Stomach (tissue), 9 donors: ENCODE results near the gene RGMA. TPM values are rescaled to one million over a fixed set of nuclear protein-coding genes. Genes with fewer than 3 reads are reported as not detected.

Source experiments
- DNase-seq, 2 donors: peaks; one replicate each; pipeline versions ENCODE4 v3.0.0 to v3.0.0-alpha.2; 2013 to 2019
- H3K27ac ChIP-seq, 5 donors: fragments of 200-600 bp in 4 of 5; sonication (generic) in 4 of 5; one replicate each; pipeline ENCODE4 v1.5.1; 2013 to 2019; ENCODE audit warnings: mild to moderate bottlenecking in 1 of 5, moderate library complexity in 1 of 5
- H3K27me3 ChIP-seq, 3 donors: fragments of 200-600 bp; sonication (generic); one replicate each; pipeline ENCODE4 v1.5.1; 2017 to 2019; ENCODE audit warnings: mixed run types in 1 of 3
- H3K36me3 ChIP-seq, 4 donors: fragments of 200-600 bp; sonication (generic); 1 replicate in 3 of 4; 2 replicates in 1 of 4; pipeline ENCODE4 v1.5.1; 2016 to 2019
- H3K4me1 ChIP-seq, 4 donors: fragments of 200-600 bp; sonication (generic); one replicate each; pipeline ENCODE4 v1.5.1; 2016 to 2019
- H3K4me3 ChIP-seq, 4 donors: fragments of 200-600 bp; sonication (generic) in 3 of 4; one replicate each; pipeline ENCODE4 v1.5.1; 2016 to 2019; ENCODE audit warnings: mild to moderate bottlenecking in 1 of 4
- H3K9me3 ChIP-seq, 4 donors: fragments of 200-600 bp; sonication (generic); one replicate each; pipeline ENCODE4 v1.5.1; 2016 to 2019
- EP300 ChIP-seq: sonication (generic); formaldehyde crosslinking; IDR thresholded peaks from one replicate; pipeline ENCODE4 v1.6.1; 2017; ENCODE audit warnings: antibody characterized with exemption
- POLR2A ChIP-seq, 4 donors: fragments of 450-650 bp; IDR thresholded peaks; one replicate each; pipeline ENCODE4 v1.6.1; 2016; ENCODE audit warnings: antibody characterized with exemption in 4 of 4, control low read depth in 2 of 4, mild to moderate bottlenecking in 1 of 4, moderate library complexity in 1 of 4
- POLR2AphosphoS5 ChIP-seq, 3 donors: sonication (generic); formaldehyde crosslinking; IDR thresholded peaks; one replicate each; pipeline ENCODE4 v1.6.1; 2016; ENCODE audit warnings: antibody characterized with exemption in 3 of 3
- WGBS, 5 donors: extraction: QIAGEN DNeasy Blood & Tissue Kit in 3 of 5; methylation state at CpG; one replicate each; pipeline versions ENCODE4 v1.1.5 to v1.1.7; 2013 to 2018; 5-methylcytosine and 5-hydroxymethylcytosine counted together
- intact Hi-C: fragments of 100-400 bp; cut with DNase I; formaldehyde crosslinking; loops from one replicate; pipeline ENCODE4 v1.15.1; 2023; ENCODE audit warnings: low total_unique reads
- polyA plus RNA-seq, 3 donors: library from polyadenylated mRNA; stranded (reverse); fragments of 200-250 nt; gene quantifications; one replicate each; pipeline ENCODE4 v1.2.3, GENCODE V29; 2013
- total RNA-seq, 5 donors: library from RNA; depleted of rRNA; stranded (reverse); fragments of >200 nt; gene quantifications; one replicate each; pipeline versions ENCODE4 v1.1.0 to v1.2.3, GENCODE V29; 2014 to 2016
- TF ChIP-seq, protein P1 (sequence below), 7 experiments: fragments of 450-650 bp in 4 of 7; fragments of 200-600 bp in 3 of 7; sonication (generic) in 3 of 7; IDR thresholded peaks; one replicate each; pipeline ENCODE4 v1.5.1; 2016 to 2019; ENCODE audit warnings: antibody characterized with exemption in 7 of 7, control low read depth in 2 of 7, mild to moderate bottlenecking in 1 of 7
- donor health status: healthy with polysubstance abuse.
- donor health status: Bipolar disorder and iron deficiency.
- donor health status: healthy.

Gene RGMA
- total and polyA plus RNA-seq, 8 donors = 1.7 to 64.2 (median 16.1) TPM

DNA sequence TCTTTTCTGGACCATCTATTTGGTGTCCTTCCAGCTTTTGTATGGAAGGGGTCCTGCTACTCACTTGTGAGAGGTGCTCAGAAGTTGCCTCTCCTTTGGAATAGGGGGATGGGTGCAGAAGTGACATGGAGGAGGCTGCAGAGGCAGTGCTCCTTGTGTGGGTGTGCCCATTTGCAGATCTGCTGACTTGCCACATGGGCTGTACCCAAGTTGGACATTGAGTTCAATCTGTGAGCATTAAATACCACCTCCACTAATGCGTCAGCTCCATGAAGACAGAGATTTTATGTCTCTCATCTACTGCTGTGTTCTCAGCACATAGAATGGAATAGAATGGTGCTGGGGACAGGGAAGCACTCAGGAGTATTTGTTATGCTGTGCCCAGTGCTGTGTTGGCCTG, 76.2 kb downstream of the RGMA start:
- peaks cover 83 to 100% (median 100%) of the 10 kb centered on the region in 4 donors for H3K36me3 ChIP-seq
- no peak for TF ChIP-seq EP300
- TF ChIP-seq, protein P1, sequence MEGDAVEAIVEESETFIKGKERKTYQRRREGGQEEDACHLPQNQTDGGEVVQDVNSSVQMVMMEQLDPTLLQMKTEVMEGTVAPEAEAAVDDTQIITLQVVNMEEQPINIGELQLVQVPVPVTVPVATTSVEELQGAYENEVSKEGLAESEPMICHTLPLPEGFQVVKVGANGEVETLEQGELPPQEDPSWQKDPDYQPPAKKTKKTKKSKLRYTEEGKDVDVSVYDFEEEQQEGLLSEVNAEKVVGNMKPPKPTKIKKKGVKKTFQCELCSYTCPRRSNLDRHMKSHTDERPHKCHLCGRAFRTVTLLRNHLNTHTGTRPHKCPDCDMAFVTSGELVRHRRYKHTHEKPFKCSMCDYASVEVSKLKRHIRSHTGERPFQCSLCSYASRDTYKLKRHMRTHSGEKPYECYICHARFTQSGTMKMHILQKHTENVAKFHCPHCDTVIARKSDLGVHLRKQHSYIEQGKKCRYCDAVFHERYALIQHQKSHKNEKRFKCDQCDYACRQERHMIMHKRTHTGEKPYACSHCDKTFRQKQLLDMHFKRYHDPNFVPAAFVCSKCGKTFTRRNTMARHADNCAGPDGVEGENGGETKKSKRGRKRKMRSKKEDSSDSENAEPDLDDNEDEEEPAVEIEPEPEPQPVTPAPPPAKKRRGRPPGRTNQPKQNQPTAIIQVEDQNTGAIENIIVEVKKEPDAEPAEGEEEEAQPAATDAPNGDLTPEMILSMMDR (IDR thresholded peaks at IDR 0.05) = no peak
- TF ChIP-seq POLR2AphosphoS5 (IDR thresholded peaks at IDR 0.05) = no peak
- TF ChIP-seq POLR2A (IDR thresholded peaks at IDR 0.05) = no peak
- intact Hi-C loops = no loop called here
- no peaks in the 10 kb centered on the region for H3K27me3 ChIP-seq
- no peaks in the 10 kb centered on the region for H3K9me3 ChIP-seq
- no peak overlapping the region for H3K27ac ChIP-seq
- no peak for DNase-seq
- no peak overlapping the region for H3K4me3 ChIP-seq
- peaks cover 0 to 2% (median 0%) of the 10 kb centered on the region in 4 donors for H3K4me1 ChIP-seq
- 85 to 100% (median 98%) methylated on average over 1 of the region's 1 CpG for WGBS, 5 donors

DNA sequence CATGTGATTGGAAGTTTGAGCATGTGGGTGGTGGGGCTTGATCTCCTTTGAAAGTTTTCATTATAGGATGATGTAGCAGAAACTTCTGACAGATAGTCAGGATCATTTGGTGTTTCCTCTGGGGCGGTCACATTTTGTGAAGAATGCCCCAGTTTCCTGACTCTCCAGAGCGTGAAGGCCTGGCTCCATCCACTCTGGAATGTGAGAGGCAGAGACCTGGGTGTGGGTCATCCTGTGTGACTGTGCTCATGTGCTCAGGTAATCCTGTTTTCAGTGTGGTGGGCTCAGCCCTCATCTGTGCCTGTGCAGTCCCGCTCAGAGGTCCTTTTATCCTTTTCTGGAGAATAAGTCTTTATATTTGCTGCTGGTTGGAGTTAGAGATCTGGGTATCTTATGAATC, 81.0 kb downstream of the RGMA start:
- Histone ChIP-seq H3K27ac (no peak overlapping the region), H3K36me3 (peaks cover 79 to 100% (median 100%) of the 10 kb centered on the region in 4 donors), H3K4me1 (no peaks in the 10 kb centered on the region), H3K27me3 (no peaks in the 10 kb centered on the region), H3K9me3 (no peaks in the 10 kb centered on the region), H3K4me3 (no peak overlapping the region)
- intact Hi-C loops = no loop called here
- DNase-seq = no peak
- WGBS, 5 donors = 90 to 98% (median 96%) methylated on average over 3 of the region's 3 CpGs
- TF ChIP-seq POLR2A (IDR thresholded peaks at IDR 0.05) (no peak), EP300 (no peak), POLR2AphosphoS5 (IDR thresholded peaks at IDR 0.05) (no peak)
- TF ChIP-seq, protein P1 (IDR thresholded peaks at IDR 0.05) = no peak

GRCh38 chr15:93005133-93005532, 83.9 kb downstream of the RGMA start:
- Histone ChIP-seq H3K4me3 (no peak overlapping the region), H3K4me1 (no peaks in the 10 kb centered on the region), H3K27ac (no peak overlapping the region), H3K9me3 (no peaks in the 10 kb centered on the region), H3K27me3 (no peaks in the 10 kb centered on the region), H3K36me3 (peaks cover 78 to 100% (median 100%) of the 10 kb centered on the region in 4 donors)
- TF ChIP-seq POLR2A (IDR thresholded peaks at IDR 0.05) = no peak
- TF ChIP-seq EP300 = no peak
- TF ChIP-seq, protein P1 (IDR thresholded peaks at IDR 0.05) = no peak
- no peak for TF ChIP-seq POLR2AphosphoS5 (IDR thresholded peaks at IDR 0.05)
- 70 to 84% (median 82%) methylated on average over 4 of the region's 4 CpGs for WGBS, 5 donors
- DNase-seq = no peak
- intact Hi-C loops = no loop called here

- peaks cover 86 to 100% (median 100%) of the 10 kb centered on the region in 4 donors for H3K36me3 ChIP-seq
- TF ChIP-seq, protein P1 (IDR thresholded peaks at IDR 0.05) = no peak
- TF ChIP-seq POLR2AphosphoS5 (IDR thresholded peaks at IDR 0.05) (no peak), POLR2A (IDR thresholded peaks at IDR 0.05) (no peak), EP300 (no peak)
These were observed 87.1 kb downstream of the RGMA start for GRCh38 chr15:93001881-93002280.

More at GRCh38 chr15:93001881-93002280, 87.1 kb downstream of the RGMA start:
- Histone ChIP-seq H3K27ac (no peak overlapping the region), H3K4me1 (no peaks in the 10 kb centered on the region), H3K4me3 (no peak overlapping the region), H3K27me3 (no peaks in the 10 kb centered on the region), H3K9me3 (no peaks in the 10 kb centered on the region)
- 83 to 92% (median 90%) methylated on average over 2 of the region's 2 CpGs for WGBS, 5 donors
- intact Hi-C loops = no loop called here
- no peak for DNase-seq
